Stimulated activated CD8-positive, alpha-beta memory T cell treated with anti-CD3 and anti-CD28 coated beads, Interleukin-15, amount 100 ng/mL, for 48 hours (primary cell): Measurements from ENCODE around the gene ZNF423.

ENCODE experiments used
- DNase-seq, 2 donors: peaks; one replicate each; pipeline ENCODE4 v3.0.0-alpha.2; 2020; ENCODE audit warnings: low read depth in 2 of 2

ZNF423 gene

GRCh38 chr16:49532873-49533272 lies 323.0 kb downstream of the ZNF423 start:
- no peak for DNase-seq

GRCh38 chr16:49531931-49532840 lies 323.7 kb downstream of the ZNF423 start:
- no peak for DNase-seq

GRCh38 chr16:49531425-49531824 lies 324.5 kb downstream of the ZNF423 start:
- DNase-seq = no peak

- no peak for DNase-seq
Observed at GRCh38 chr16:49530427-49530970, 325.4 kb downstream of the ZNF423 start.

GRCh38 chr16:49529411-49530045 lies 326.4 kb downstream of the ZNF423 start:
- DNase-seq = no peak

DNA sequence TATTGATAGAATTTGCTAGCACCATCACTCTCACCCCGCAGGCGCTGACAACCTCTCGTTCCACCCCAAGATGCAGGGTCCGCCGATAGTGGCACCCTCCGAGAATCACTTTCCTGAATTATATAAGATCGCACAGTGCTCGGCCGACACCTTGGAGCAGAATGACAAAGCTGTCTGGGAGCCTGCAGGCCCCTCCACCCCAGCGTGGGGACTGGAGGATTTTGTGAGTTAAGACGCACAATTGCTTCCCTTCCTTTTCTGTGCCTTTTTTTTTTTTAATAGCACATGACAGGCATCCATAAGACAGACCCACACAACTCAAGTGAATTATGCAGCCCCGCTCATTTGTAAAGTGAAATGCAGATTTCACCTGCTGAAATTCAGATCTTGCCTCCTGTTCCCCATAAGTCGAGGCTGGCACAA lies 327.0 kb downstream of the ZNF423 start:
- DNase-seq = no peak

DNA sequence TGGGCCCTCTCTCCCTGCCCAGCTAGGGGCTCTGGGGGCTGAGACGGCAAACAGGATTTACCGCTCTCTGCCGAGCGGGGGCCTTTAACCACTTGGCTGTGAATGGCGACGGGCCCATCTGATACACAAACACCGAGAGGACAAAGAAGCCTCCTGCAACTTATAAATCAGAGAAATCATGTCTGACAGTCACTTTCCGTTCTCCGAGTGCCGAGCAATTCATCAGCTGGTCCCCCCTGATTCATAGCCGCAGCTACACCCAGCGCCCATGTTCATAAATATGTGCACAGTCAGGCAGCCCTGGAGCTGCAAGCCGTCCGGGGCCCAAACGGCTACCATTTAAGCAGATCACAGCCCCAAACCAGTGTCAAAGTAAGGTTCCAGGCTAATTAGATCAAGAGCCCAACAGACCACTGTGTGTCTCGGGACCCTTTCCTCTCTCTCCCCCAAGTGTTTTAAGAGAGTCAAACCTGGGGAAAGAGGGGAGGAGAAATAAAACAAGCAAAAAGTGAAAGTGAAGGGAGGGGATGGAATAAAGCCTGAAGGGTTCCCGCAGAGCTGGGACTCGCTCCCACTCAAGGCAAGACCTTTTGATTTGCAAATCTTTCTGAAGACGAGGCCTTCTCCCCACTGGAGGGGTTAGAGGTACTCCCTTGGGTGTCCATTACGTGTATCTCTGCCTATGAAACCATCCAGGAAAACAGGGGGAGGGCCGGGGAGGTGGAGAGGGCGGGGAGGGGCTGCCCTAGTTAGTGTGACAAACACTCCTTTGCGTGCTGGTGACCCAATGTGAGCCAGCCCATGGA lies 327.6 kb downstream of the ZNF423 start:
- no peak for DNase-seq

DNA sequence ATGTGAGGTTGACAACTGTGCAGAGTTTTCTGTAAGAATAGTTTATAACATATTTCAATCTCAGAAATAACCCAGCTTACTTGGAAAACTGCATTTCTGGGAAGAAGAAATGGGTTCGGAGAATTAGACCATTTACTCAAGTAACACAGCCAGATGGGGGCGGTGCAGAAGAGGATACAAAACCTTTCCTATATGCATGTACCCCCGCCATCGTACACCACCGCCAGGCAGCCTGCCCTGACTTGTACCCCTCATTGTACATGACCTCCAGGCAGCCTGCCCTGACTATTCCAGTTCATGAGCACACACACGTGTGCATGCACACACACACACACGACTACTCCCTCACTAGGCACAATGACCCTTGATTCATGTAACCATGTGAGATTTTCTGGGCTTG lies 328.3 kb downstream of the ZNF423 start:
- no peak for DNase-seq

GRCh38 chr16:49526860-49527365 lies 329.0 kb downstream of the ZNF423 start:
- DNase-seq = no peak

DNA sequence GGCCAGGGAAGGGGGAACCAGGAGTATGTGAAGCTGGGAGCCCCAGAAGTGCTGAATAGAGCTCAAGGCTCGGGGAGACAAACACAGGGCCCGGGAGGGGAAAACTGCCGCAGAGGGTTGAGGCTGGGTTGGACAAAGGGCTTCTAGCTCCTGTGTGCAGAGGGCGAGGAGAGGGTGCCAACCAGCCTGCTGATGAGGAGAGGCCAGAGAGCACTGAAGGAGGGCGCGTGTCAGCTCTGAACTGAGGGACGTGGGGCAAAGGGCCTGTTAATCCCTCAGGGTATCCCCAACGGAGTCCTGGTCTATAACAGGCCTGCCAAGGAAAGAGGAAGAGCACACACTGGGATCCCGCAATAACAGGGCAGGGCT lies 331.0 kb downstream of the ZNF423 start:
- no peak for DNase-seq

DNA sequence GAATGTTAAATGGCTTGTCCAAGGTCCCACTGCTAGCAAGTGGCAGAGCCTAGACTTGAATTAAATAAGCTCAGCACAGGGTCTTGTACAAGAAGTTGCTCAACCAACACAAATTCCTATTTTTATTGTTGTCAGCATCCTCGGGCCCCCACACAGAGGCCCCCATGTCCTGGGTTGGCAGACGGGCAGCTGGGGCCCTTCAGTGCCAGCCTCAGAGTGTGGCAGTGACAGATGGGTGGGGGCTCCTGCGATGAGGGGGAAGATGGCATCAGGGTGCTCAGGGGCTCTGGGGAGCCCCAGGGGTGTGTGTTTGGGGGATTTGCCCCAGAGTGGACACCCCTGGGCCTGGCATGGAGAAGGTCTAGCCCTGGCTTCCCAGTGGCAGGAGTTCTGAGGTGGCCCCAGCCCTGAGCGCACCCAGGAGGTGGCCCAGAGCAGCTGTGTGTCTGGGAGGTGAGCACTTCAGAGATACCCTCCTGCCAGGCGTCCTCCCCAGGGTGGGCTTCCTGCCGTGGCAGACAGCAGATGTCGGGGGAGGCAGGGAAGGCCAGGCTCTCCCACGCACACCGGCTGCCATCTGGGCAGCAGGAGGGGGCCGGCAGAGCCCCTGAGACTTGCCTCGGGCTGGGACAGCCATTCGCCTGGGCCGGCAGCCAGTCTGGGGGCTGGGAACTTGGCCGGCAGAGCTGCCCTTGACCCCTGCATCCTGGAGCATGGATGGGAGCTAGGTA lies 331.5 kb downstream of the ZNF423 start:
- DNase-seq = no peak

DNA sequence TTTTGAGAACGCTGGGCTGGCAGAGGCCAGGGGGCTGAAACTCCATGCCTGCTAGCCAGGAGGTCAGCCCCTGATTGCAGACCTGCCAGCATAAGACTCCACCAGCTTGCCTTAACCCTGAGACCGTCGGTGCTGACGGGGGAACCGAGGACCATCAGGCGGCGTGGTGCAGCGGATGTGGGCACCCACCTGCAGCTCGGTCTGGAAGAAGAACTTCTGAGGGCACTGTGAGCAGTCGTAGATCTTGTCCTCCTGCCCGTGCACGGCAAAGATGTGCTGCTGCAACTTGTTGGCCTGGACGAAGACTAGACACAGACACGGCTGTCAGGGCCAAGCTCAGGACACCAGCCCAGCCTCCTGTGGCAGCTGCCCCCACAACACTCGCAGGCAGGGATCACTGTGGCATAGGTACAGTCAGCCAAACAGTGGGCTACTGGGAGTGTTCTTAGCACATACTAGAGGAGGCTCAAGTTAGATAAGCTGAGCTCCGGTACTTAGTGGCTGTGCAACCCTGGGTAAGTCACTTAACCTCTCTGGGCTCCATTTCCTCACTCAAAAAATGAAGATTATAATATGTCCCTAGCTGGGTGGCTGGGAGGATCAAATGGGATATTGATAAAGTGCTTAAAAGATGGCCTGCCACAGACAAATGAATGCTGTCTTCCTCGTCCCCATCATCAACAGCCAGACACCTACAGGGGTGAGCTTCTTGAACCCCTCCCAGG lies 332.3 kb downstream of the ZNF423 start:
- DNase-seq = no peak

DNA sequence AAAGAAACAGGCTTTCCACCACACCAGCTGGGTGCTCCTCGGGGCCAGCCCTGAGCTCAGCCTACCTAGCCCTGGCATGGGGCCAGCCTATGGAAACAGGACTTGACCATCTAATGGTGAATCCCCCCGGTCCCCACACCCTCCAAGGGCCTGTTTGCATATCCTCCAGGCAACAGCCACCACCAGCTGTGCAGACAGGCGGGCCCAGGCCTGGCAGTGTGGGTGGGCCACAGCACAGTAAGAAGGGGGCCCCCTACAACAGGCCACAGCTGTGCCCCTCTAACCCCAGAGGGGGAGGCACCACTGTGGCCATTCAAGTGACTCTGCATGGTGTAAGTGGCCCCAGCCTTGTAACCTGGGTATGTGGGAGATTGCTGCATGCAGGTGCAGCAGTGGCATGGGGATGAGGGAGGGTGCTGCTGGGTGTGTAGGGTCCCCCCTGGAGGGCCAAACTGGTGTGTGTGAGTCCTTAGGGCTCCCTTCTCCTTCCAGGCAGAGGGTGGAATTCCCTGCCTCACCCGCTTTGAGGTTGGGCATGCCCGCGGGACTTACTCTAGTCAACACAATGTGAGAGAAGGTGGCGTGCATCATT lies 334.1 kb downstream of the ZNF423 start:
- DNase-seq = no peak

- no peak for DNase-seq
Observed at GRCh38 chr16:49520492-49521038, 335.3 kb downstream of the ZNF423 start.

GRCh38 chr16:49519741-49520140 lies 336.2 kb downstream of the ZNF423 start:
- DNase-seq = no peak

DNA sequence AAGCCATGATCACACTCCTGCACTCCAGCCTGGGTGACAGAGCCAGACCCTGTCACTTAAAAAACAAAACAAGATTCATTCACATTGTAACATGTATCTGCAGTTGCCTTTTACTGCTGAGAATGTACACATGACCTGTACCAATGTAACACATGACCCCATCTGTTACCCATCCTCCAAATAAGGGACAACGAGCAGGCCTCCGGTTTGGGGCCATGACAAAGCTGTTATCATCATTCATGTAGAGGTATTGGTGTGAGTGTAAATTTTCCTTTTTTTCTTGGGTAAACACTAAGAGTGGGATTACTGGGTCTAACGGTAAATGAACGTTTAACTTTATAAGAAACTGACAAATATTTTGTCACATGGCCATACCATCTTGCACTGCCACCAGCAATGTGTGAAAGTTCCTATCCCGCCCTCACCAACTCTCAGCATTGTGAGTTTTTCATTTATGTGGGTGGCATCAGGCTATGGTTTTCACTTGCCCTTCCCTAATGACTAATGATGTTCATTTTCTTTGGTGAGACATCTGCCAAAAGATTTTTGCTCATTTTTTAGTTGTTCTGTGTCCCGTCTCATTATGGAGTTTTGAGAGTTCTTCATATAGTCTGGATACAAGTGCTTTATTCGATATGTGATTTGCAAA lies 336.8 kb downstream of the ZNF423 start:
- DNase-seq = no peak

DNA sequence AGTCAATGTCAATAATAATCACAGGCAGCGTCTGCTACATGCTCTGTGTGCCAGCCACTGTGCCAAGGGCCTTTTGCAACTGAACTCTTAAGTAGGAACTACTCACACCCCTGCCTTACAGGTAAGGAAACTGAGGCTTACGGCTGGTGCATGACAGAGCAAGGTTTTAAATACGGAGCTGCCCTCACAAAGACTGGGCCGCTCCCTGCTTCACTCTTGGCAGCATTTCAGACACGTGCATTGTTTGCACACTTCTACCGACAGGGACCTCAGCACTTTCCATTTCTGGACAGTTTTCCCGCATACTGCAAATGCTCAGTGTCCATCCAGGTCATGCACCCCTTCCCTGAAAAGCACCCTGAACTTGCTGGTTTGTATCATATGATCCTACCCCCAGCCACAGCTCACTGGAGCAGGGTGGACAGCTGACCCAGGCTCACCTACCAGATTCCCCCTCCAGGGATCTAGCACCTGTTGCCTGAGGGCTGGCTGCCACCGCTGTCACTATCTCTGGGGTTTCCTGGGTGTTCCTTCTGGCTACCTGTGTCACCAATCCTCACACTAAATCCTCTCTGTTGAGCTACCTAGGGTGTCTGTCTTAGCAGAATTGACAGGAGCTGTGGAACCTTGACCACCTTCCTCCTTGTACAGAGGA lies 339.4 kb downstream of the ZNF423 start:
- DNase-seq = no peak

DNA sequence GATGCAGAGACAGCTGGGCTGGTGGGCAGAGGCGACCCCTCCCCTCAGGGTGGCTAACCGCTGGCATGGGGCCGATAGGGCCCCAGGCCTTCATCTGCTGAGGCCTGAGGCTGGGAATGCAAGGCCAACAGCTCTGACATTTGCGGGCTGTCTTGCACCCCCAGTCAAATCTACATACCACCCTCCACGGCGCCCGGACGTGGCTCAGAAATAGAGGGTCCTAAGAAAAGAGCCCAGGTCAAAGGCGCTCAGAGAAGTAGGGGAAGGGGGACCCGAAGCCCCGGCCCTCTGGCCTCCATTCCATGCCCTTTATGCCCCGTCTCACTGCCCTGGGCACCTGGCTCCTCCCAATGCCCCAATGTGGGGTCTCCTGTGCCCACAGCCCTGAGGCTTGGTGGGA lies 340.1 kb downstream of the ZNF423 start:
- DNase-seq = no peak
